H1 (cell line): ENCODE results near the gene TGFBR2. TPM values are rescaled to one million over a fixed set of nuclear protein-coding genes. Genes with fewer than 3 reads are reported as not detected.

Experiments used
- CTCF ChIA-PET: fragments of 300-600 bp; sonication (Branson Sonifier 250); formaldehyde crosslinking; loops from one replicate; lab custom pipeline; 2021; ENCODE audit not compliant: partially characterized antibody; lab: Charles Lee
- POLR2A ChIA-PET: fragments of 300-600 bp; sonication (Branson Sonifier 250); formaldehyde crosslinking; loops from one replicate; lab custom pipeline; 2021; ENCODE audit warnings: inconsistent platforms; ENCODE audit not compliant: partially characterized antibody; lab: Charles Lee
- DNase-seq, 2 experiments: peaks; one replicate each; pipeline versions ENCODE4 v3.0.0 to v3.0.0-alpha.2; 2010 to 2022; ENCODE audit warnings: low spot score in 2 of 2, low read depth in 1 of 2, mixed read lengths in 1 of 2
- FAIRE-seq: peaks from 2 replicates; lab custom pipeline; 2011; peaks lifted over from hg19 to GRCh38; lab: Jason Lieb, UNC
- H2AFZ ChIP-seq: 2 replicates; pipeline ENCODE4 v1.8.1; 2012; ENCODE audit warnings: low read length, inconsistent platforms
- H2AK5ac ChIP-seq: 2 replicates; pipeline ENCODE4 v1.6.1; 2013; ENCODE audit warnings: low read depth, low read length
- H2BK120ac ChIP-seq: replicated peaks from 2 replicates; pipeline ENCODE3; 2013; ENCODE audit warnings: low read depth, low read length, inconsistent platforms
- H2BK12ac ChIP-seq: 2 replicates; pipeline ENCODE4 v1.6.1; 2013; ENCODE audit warnings: low read depth, low read length
- H2BK15ac ChIP-seq: 2 replicates; pipeline ENCODE4 v1.6.1; 2013; ENCODE audit warnings: low read length
- H2BK20ac ChIP-seq: 2 replicates; pipeline ENCODE4 v1.6.1; 2013; ENCODE audit warnings: low read length
- H2BK5ac ChIP-seq: 2 replicates; pipeline ENCODE4 v1.6.1; 2013; ENCODE audit warnings: low read depth, low read length
- H3K14ac ChIP-seq: 2 replicates; pipeline ENCODE4 v1.6.1; 2013; ENCODE audit warnings: inconsistent platforms; ENCODE audit not compliant: insufficient read length
- H3K18ac ChIP-seq: 2 replicates; pipeline ENCODE4 v1.6.1; 2013; ENCODE audit warnings: low read length; ENCODE audit errors: extremely low read depth
- H3K23ac ChIP-seq: 2 replicates; pipeline ENCODE4 v1.6.1; 2013; ENCODE audit warnings: inconsistent platforms; ENCODE audit not compliant: insufficient read length
- H3K23me2 ChIP-seq: 2 replicates; pipeline ENCODE4 v1.6.1; 2013; ENCODE audit warnings: low read depth, low read length
- H3K27ac ChIP-seq: 2 replicates; pipeline ENCODE4 v1.6.1; 2011; ENCODE audit warnings: low read depth, low read length, inconsistent platforms
- H3K27me3 ChIP-seq, 4 experiments: replicated peaks in 1 of 4; 1 replicate in 1 of 4; 2 replicates in 3 of 4; pipeline versions ENCODE4 v1.6.1 to v1.8.1; 2011 to 2013; ENCODE audit warnings: low read length in 3 of 4, mild to moderate bottlenecking in 3 of 4, inconsistent platforms in 2 of 4, mixed read lengths in 2 of 4, moderate library complexity in 1 of 4; ENCODE audit not compliant: control insufficient read depth in 3 of 4, insufficient read depth in 3 of 4; ENCODE audit errors: extremely low read depth in 1 of 4
- H3K36me3 ChIP-seq, 4 experiments: 2 replicates each; pipeline versions ENCODE4 v1.6.1 to v1.8.1; 2011 to 2013; ENCODE audit warnings: mild to moderate bottlenecking in 4 of 4, low read length in 3 of 4, moderate library complexity in 2 of 4, control low read depth in 1 of 4, inconsistent platforms in 1 of 4; ENCODE audit not compliant: insufficient read depth in 4 of 4, control insufficient read depth in 2 of 4
- H3K4ac ChIP-seq: replicated peaks from 2 replicates; pipeline ENCODE3; 2013; ENCODE audit warnings: low read length, low read depth, mixed read lengths, inconsistent platforms; ENCODE audit not compliant: insufficient read length
- H3K4me1 ChIP-seq, 4 experiments: replicated peaks in 1 of 4; 1 replicate in 1 of 4; 2 replicates in 3 of 4; pipeline versions ENCODE4 v1.6.1 to v1.8.1; 2011 to 2013; ENCODE audit warnings: low read length in 3 of 4, inconsistent platforms in 2 of 4, mixed read lengths in 1 of 4; ENCODE audit not compliant: insufficient read depth in 4 of 4, control insufficient read depth in 3 of 4
- H3K4me2 ChIP-seq, 2 experiments: 2 replicates each; pipeline versions ENCODE4 v1.6.1 to v1.8.1; 2011 to 2013; ENCODE audit warnings: low read depth in 2 of 2, low read length in 2 of 2, control low read depth in 1 of 2, inconsistent platforms in 1 of 2, mild to moderate bottlenecking in 1 of 2; ENCODE audit not compliant: insufficient read depth in 1 of 2
- H3K4me3 ChIP-seq, 4 experiments: fragments of 200-600, 300-600 bp in 1 of 4; sonication (generic), shearing (Covaris generic), sonication (Bioruptor Twin) in 1 of 4; 2 replicates each; pipeline versions ENCODE4 v1.5.1 to v1.8.1; 2011 to 2016; ENCODE audit warnings: low read length in 4 of 4, low read depth in 3 of 4, control low read depth in 2 of 4, inconsistent platforms in 2 of 4, mild to moderate bottlenecking in 2 of 4, mixed read lengths in 1 of 4, moderate library complexity in 1 of 4; ENCODE audit not compliant: insufficient read depth in 2 of 4; ENCODE audit errors: extremely low read depth in 1 of 4
- H3K56ac ChIP-seq: replicated peaks from 2 replicates; pipeline ENCODE3; 2013; ENCODE audit warnings: low read depth, mild to moderate bottlenecking, mixed read lengths, low read length, inconsistent platforms; ENCODE audit not compliant: insufficient read length
- H3K79me1 ChIP-seq: 2 replicates; pipeline ENCODE4 v1.6.1; 2013; ENCODE audit warnings: low read depth, low read length, control low read depth
- H3K79me2 ChIP-seq, 2 experiments: 2 replicates each; pipeline versions ENCODE4 v1.6.1 to v1.8.1; 2012 to 2013; ENCODE audit warnings: low read length in 2 of 2, mild to moderate bottlenecking in 2 of 2, inconsistent platforms in 1 of 2; ENCODE audit not compliant: insufficient read depth in 2 of 2, control insufficient read depth in 1 of 2
- H3K9ac ChIP-seq, 4 experiments: replicated peaks in 1 of 4; 1 replicate in 1 of 4; 2 replicates in 3 of 4; pipeline versions ENCODE4 v1.6.1 to v1.8.1; 2011 to 2013; ENCODE audit warnings: low read depth in 3 of 4, low read length in 3 of 4, control low read depth in 2 of 4, mild to moderate bottlenecking in 2 of 4, moderate library complexity in 2 of 4, inconsistent platforms in 1 of 4; ENCODE audit errors: extremely low read depth in 1 of 4
- H3K9me3 ChIP-seq, 2 experiments: 2 replicates each; pipeline versions ENCODE4 v1.6.1 to v1.8.1; 2012 to 2013; ENCODE audit warnings: mild to moderate bottlenecking in 2 of 2, moderate library complexity in 2 of 2, control low read depth in 1 of 2, inconsistent platforms in 1 of 2, low read depth in 1 of 2, low read length in 1 of 2, mixed read lengths in 1 of 2; ENCODE audit not compliant: insufficient read depth in 2 of 2
- H4K20me1 ChIP-seq, 2 experiments: replicated peaks in 1 of 2; 2 replicates each; pipeline versions ENCODE3 to v1.8.1; 2011 to 2013; ENCODE audit warnings: inconsistent platforms in 2 of 2, low read length in 2 of 2, mild to moderate bottlenecking in 1 of 2; ENCODE audit not compliant: insufficient read depth in 2 of 2, control insufficient read depth in 1 of 2
- H4K5ac ChIP-seq: 2 replicates; pipeline ENCODE4 v1.6.1; 2013; ENCODE audit warnings: low read length, low read depth, mixed read lengths, inconsistent platforms; ENCODE audit not compliant: insufficient read length
- H4K8ac ChIP-seq: 2 replicates; pipeline ENCODE4 v1.8.0; 2013; ENCODE audit warnings: mild to moderate bottlenecking, moderate library complexity, low read length, inconsistent platforms; ENCODE audit not compliant: insufficient read depth; ENCODE audit errors: extremely low read depth
- H4K91ac ChIP-seq: replicated peaks from 2 replicates; pipeline ENCODE3; 2013; ENCODE audit warnings: low read length, mixed read lengths, inconsistent platforms; ENCODE audit not compliant: insufficient read length
- BRCA1 ChIP-seq: IDR thresholded peaks from 2 replicates; pipeline ENCODE4 v1.6.1; 2012; ENCODE audit warnings: low read depth, low read length, improper control_type of control experiment
- CBX8 ChIP-seq: fragments of 300-800, 300-1000 bp; sonication (generic); IDR thresholded peaks from 2 replicates; pipeline ENCODE4 v1.7.1; 2016; ENCODE audit warnings: low read depth, low read length, borderline replicate concordance
- CHD2 ChIP-seq: IDR thresholded peaks from 2 replicates; pipeline ENCODE4 v1.6.1; 2012; ENCODE audit warnings: low read length, improper control_type of control experiment
- CREB1 ChIP-seq: IDR thresholded peaks from 2 replicates; pipeline ENCODE4 v1.6.1; 2012; ENCODE audit warnings: inconsistent platforms
- E2F6 ChIP-seq: IDR thresholded peaks from 2 replicates; pipeline ENCODE4 v1.6.1; 2012; ENCODE audit warnings: inconsistent platforms
- POU5F1 ChIP-seq: IDR thresholded peaks from 2 replicates; pipeline ENCODE4 v1.6.1; 2011; ENCODE audit warnings: low read depth, mild to moderate bottlenecking, low read length, moderate library complexity
- SIN3A ChIP-seq, 2 experiments: IDR thresholded peaks in 1 of 2; conservative IDR thresholded peaks in 1 of 2; 2 replicates each; pipeline ENCODE4 v1.6.1; 2011 to 2012; ENCODE audit warnings: low read length in 2 of 2, improper control_type of control experiment in 1 of 2, low read depth in 1 of 2, mild to moderate bottlenecking in 1 of 2
- SIRT6 ChIP-seq: IDR thresholded peaks from one replicate; pipeline ENCODE4 v1.7.1; 2012; ENCODE audit warnings: low read length, inconsistent platforms
- SRF ChIP-seq: IDR thresholded peaks from 2 replicates; pipeline ENCODE4 v1.6.1; 2011; ENCODE audit warnings: mild to moderate bottlenecking, low read depth, low read length, moderate library complexity
- polyA plus RNA-seq, 7 experiments: library from polyadenylated mRNA; depleted of rRNA in 3 of 7; stranded (reverse) in 5 of 7; unstranded in 2 of 7; fragments of >200 nt in 5 of 7; fragments of 200-250 nt in 2 of 7; gene quantifications; 1 replicate in 5 of 7; 2 replicates in 1 of 7; 4 replicates in 1 of 7; pipeline versions ENCODE4 v1.2.1 to v1.2.3, GENCODE V29; 2011 to 2013; ENCODE audit warnings: missing spikeins in 2 of 7, mixed read lengths in 2 of 7
- total RNA-seq: library from RNA; stranded (reverse); fragmentation: NEBNext Ultra II Directional; extraction: Animal tissue kit (Norgen Biotek cat#: 25700); gene quantifications from 2 replicates; pipeline ENCODE4 v1.2.1, GENCODE V29; 2021

The TGFBR2 gene
- total and polyA plus RNA-seq, 2 of the 8 experiments (the other 6 are each of a cell fraction or from before 2014, with no cell fraction given): 4.2 to 7.4 TPM

- ChIA-PET CTCF (no interaction called here), POLR2A (no interaction called here)
- DNase-seq (no peak), FAIRE-seq (no peak)
- no peak overlapping the region for H4K5ac ChIP-seq
- no peak overlapping the region for H2BK12ac ChIP-seq
- no peak overlapping the region for H3K4me2 ChIP-seq
- no peaks in the 10 kb centered on the region for H3K27me3 ChIP-seq
- no peak overlapping the region for H4K91ac ChIP-seq
- no peak overlapping the region for H2AFZ ChIP-seq
- no peaks in the 10 kb centered on the region for H3K4me1 ChIP-seq
- H3K27ac ChIP-seq: no peak overlapping the region
- no peak overlapping the region for H2BK5ac ChIP-seq
- no peak overlapping the region for H3K23ac ChIP-seq
- no peak overlapping the region for H2BK20ac ChIP-seq
- no peaks in the 10 kb centered on the region for H3K79me1 ChIP-seq
- no peak overlapping the region for H2AK5ac ChIP-seq
- H3K23me2 ChIP-seq: no peaks in the 10 kb centered on the region; the same call in 1 of the 2 replicates
- no peak overlapping the region for H3K4ac ChIP-seq
- H3K9ac ChIP-seq: no peak overlapping the region
- H3K14ac ChIP-seq: no peak overlapping the region
- H2BK120ac ChIP-seq: no peak overlapping the region
- H3K4me3 ChIP-seq: no peak overlapping the region
- H3K56ac ChIP-seq: no peak overlapping the region
- no peaks in the 10 kb centered on the region for H3K79me2 ChIP-seq
- no peaks in the 10 kb centered on the region for H3K9me3 ChIP-seq
- H4K8ac ChIP-seq: no peak overlapping the region
- no peaks in the 10 kb centered on the region for H3K36me3 ChIP-seq
- no peak overlapping the region for H2BK15ac ChIP-seq
- H4K20me1 ChIP-seq: no peaks in the 10 kb centered on the region
- no peak overlapping the region for H3K18ac ChIP-seq
- TF ChIP-seq E2F6: no peak
- no peak for TF ChIP-seq CBX8
- TF ChIP-seq SIRT6: no peak
- TF ChIP-seq BRCA1: no peak
- TF ChIP-seq CREB1: no peak
- no peak for TF ChIP-seq SIN3A (conservative IDR thresholded peaks at IDR 0.05 in 1 of 2, IDR thresholded peaks at IDR 0.05 in 1 of 2; ENCODE audit: low read depth in 1 of 2, low read length in 2 of 2)
- no peak for TF ChIP-seq SRF
- no peak for TF ChIP-seq POU5F1
- no peak for TF ChIP-seq CHD2
Observed at GRCh38 chr3:30597769-30598134, 8.6 kb upstream of the TGFBR2 start.
